H4 (cell line): ENCODE measurements around the gene ADIRF. TPM values are rescaled to one million over a fixed set of nuclear protein-coding genes. Genes with fewer than 3 reads are reported as not detected.
"Not testable (repeated sequence)": the region's sequence is repeated elsewhere in the genome, so short reads cannot be mapped to it uniquely, and the experiment has no call there.

Source experiments
- DNase-seq: peaks from one replicate; pipeline ENCODE4 v3.0.0-alpha.2; 2015; ENCODE audit warnings: low spot score
- total RNA-seq: library from RNA; depleted of rRNA; stranded (reverse); fragments of >200 nt; shearing (Covaris generic); gene quantifications from 2 replicates; pipeline ENCODE4 v1.2.3, GENCODE V29; 2014

The ADIRF gene
- total RNA-seq, 1 experiment from 2014 or later: not detected

GRCh38 chr10:86960863-86961434 is 7.3 kb upstream of the ADIRF start:
- DNase-seq: no peak

- no peak for DNase-seq
Measured at GRCh38 chr10:86961481-86962091, 6.7 kb upstream of the ADIRF start.

- DNase-seq: no peak
Measured at GRCh38 chr10:86962136-86962980, 5.9 kb upstream of the ADIRF start.

- no peak for DNase-seq
Measured at GRCh38 chr10:86962981-86963310, 5.3 kb upstream of the ADIRF start.

GRCh38 chr10:86963341-86963919 is 4.9 kb upstream of the ADIRF start:
- no peak for DNase-seq

GRCh38 chr10:86964061-86964846 is 4.0 kb upstream of the ADIRF start:
- DNase-seq: no peak

- no peak for DNase-seq
Measured at GRCh38 chr10:86964847-86965190, 3.5 kb upstream of the ADIRF start.

- no peak for DNase-seq
Measured at GRCh38 chr10:86965986-86966654, 2.2 kb upstream of the ADIRF start.

GRCh38 chr10:86967481-86967941 is 771 bp upstream of the ADIRF start:
- DNase-seq: no peak

GRCh38 chr10:86968994-86969355 is 693 bp downstream of the ADIRF start:
- DNase-seq: no peak

- no peak for DNase-seq
Measured at GRCh38 chr10:86969421-86970041, 1.2 kb downstream of the ADIRF start.

GRCh38 chr10:86970162-86970981 is 2.1 kb downstream of the ADIRF start:
- peak; percentile 65 for DNase-seq

- DNase-seq: no peak
Measured at GRCh38 chr10:86970982-86971231, 2.6 kb downstream of the ADIRF start.

GRCh38 chr10:86971232-86971991 is 3.1 kb downstream of the ADIRF start:
- peak; percentile 84 for DNase-seq

- no peak for DNase-seq
Measured at GRCh38 chr10:86972613-86973380, 4.5 kb downstream of the ADIRF start.

GRCh38 chr10:86974484-86974883 is 6.2 kb downstream of the ADIRF start:
- DNase-seq: no peak

- DNase-seq: no peak
Measured at GRCh38 chr10:86976362-86977056, 8.2 kb downstream of the ADIRF start.

GRCh38 chr10:86978457-86978856 is 10.2 kb downstream of the ADIRF start:
- DNase-seq: not testable (repeated sequence)
